K562 (cell line): ENCODE measurements around the gene UBE2H. TPM values are rescaled to one million over a fixed set of nuclear protein-coding genes. Genes with fewer than 3 reads are reported as not detected.

Experiments used
- ATAC-seq: fragments of 200-7000 bp; cut with Tn5 transposase; 3 replicates; pipeline ENCODE4 v1.9.1; 2020; ENCODE audit warnings: moderate library complexity
- BruUV-seq: library from RNA; stranded (reverse); fragments of 400-500 nt; replicated peaks from 2 replicates; lab custom pipeline; 2021; lab: Mats Ljungman, UMichigan
- CTCF ChIA-PET: fragments of 300-600 bp; formaldehyde crosslinking; extraction: SDS; loops from one replicate; lab custom pipeline; 2021; ENCODE audit warnings: low intra/inter-chr PET ratio; lab: Yijun Ruan, JAX
- POLR2A ChIA-PET: fragments of 300-600, 350-650 bp; sonication (Branson Sonifier 250); formaldehyde crosslinking; extraction: SDS; loops from one replicate; lab custom pipeline; 2021; ENCODE audit warnings: antibody characterized with exemption, inconsistent platforms; lab: Yijun Ruan, JAX
- DNase-seq, 4 experiments: peaks; one replicate each; pipeline versions ENCODE4 v3.0.0 to v3.0.0-alpha.2; 2011 to 2018; ENCODE audit warnings: low spot score in 3 of 4, mixed read lengths in 3 of 4; ENCODE audit errors: extremely low read depth in 1 of 4
- FAIRE-seq: peaks from 2 replicates; lab custom pipeline; 2011; peaks lifted over from hg19 to GRCh38; lab: Jason Lieb, UNC
- H2AFZ ChIP-seq: 2 replicates; pipeline ENCODE4 v1.6.0; 2011; ENCODE audit warnings: low read depth, low read length, control low read depth, inconsistent platforms
- H3K27ac ChIP-seq: fragments of 200-600 bp; 3 replicates; pipeline ENCODE4 v1.8.0; 2011; ENCODE audit warnings: low read depth, mild to moderate bottlenecking, control low read depth, inconsistent platforms, low read length, moderate library complexity, mixed read lengths; ENCODE audit errors: extremely low read depth
- H3K27me3 ChIP-seq, 2 experiments: fragments of 300-600 bp in 1 of 2; 2 replicates in 1 of 2; 3 replicates in 1 of 2; pipeline versions ENCODE4 v1.6.0 to v1.8.0; 2011; ENCODE audit warnings: inconsistent platforms in 2 of 2, low read length in 2 of 2, mild to moderate bottlenecking in 1 of 2, mixed read lengths in 1 of 2, moderate library complexity in 1 of 2; ENCODE audit not compliant: control insufficient read depth in 2 of 2, insufficient read depth in 2 of 2
- H3K36me3 ChIP-seq: fragments of 300-600 bp; 3 replicates; pipeline ENCODE4 v1.8.0; 2011; ENCODE audit warnings: mild to moderate bottlenecking, low read length, inconsistent platforms; ENCODE audit not compliant: control insufficient read depth, insufficient read depth
- H3K4me1 ChIP-seq, 2 experiments: fragments of 200-600 bp in 1 of 2; replicated peaks in 1 of 2; 2 replicates in 1 of 2; 3 replicates in 1 of 2; pipeline versions ENCODE4 v1.5.1 to v1.8.0; 2011; ENCODE audit warnings: inconsistent platforms in 2 of 2, low read length in 2 of 2, mild to moderate bottlenecking in 1 of 2, mixed read lengths in 1 of 2, moderate library complexity in 1 of 2; ENCODE audit not compliant: control insufficient read depth in 2 of 2, insufficient read depth in 2 of 2
- H3K4me2 ChIP-seq: 2 replicates; pipeline ENCODE4 v1.6.1; 2011; ENCODE audit warnings: low read length, control low read depth, inconsistent platforms, mixed read lengths; ENCODE audit not compliant: insufficient read depth
- H3K4me3 ChIP-seq: fragments of 200-600 bp; sonication (generic), shearing (Covaris generic); 2 replicates; pipeline ENCODE4 v1.5.1; 2016; ENCODE audit warnings: control low read depth, inconsistent platforms
- H3K79me2 ChIP-seq: fragments of 200-600 bp; 3 replicates; pipeline ENCODE4 v1.8.0; 2011; ENCODE audit warnings: low read length, inconsistent platforms; ENCODE audit not compliant: control insufficient read depth, insufficient read depth
- H3K9ac ChIP-seq, 2 experiments: 2 replicates each; pipeline versions ENCODE4 v1.6.0 to v1.6.1; 2011; ENCODE audit warnings: low read depth in 2 of 2, low read length in 2 of 2, control low read depth in 1 of 2, inconsistent platforms in 1 of 2, mild to moderate bottlenecking in 1 of 2, mixed read lengths in 1 of 2; ENCODE audit not compliant: insufficient read depth in 1 of 2
- H3K9me1 ChIP-seq: one replicate; pipeline ENCODE4 v1.6.0; 2011; ENCODE audit warnings: inconsistent platforms, mild to moderate bottlenecking, low read length, moderate library complexity; ENCODE audit not compliant: control insufficient read depth, insufficient read depth
- H3K9me3 ChIP-seq: replicated peaks from 2 replicates; pipeline ENCODE4 v1.5.1; 2011; ENCODE audit warnings: low read depth, low read length, inconsistent platforms; ENCODE audit not compliant: control insufficient read depth, insufficient read depth
- H4K20me1 ChIP-seq: replicated peaks from 2 replicates; pipeline ENCODE4 v1.6.1; 2011; ENCODE audit warnings: low read length, inconsistent platforms, mixed read lengths; ENCODE audit not compliant: control insufficient read depth, insufficient read depth
- HDAC3 ChIP-seq: fragments of 450-650 bp; IDR thresholded peaks from 2 replicates; pipeline ENCODE4 v1.6.1; 2018; ENCODE audit warnings: borderline replicate concordance, mild to moderate bottlenecking, moderate library complexity; ENCODE audit not compliant: partially characterized antibody
- SPI1 ChIP-seq: IDR thresholded peaks from 2 replicates; pipeline ENCODE4 v1.6.1; 2011; ENCODE audit warnings: low read depth, low read length, control low read depth, borderline replicate concordance
- STAT6 ChIP-seq: sonication (generic); formaldehyde crosslinking; IDR thresholded peaks from 2 replicates; pipeline ENCODE4 v1.8.1; 2023; ENCODE audit warnings: mild to moderate bottlenecking, missing genetic modification reagents
- TEAD4 ChIP-seq, 2 experiments: sonication (generic) in 1 of 2; formaldehyde crosslinking in 1 of 2; IDR thresholded peaks; 2 replicates each; pipeline versions ENCODE4 v1.6.1 to v1.8.0; 2012 to 2022; ENCODE audit warnings: borderline replicate concordance in 1 of 2, inconsistent platforms in 1 of 2, low read length in 1 of 2, mild to moderate bottlenecking in 1 of 2, missing genetic modification reagents in 1 of 2
- ZBTB40 ChIP-seq, 2 experiments: fragments of 450-650 bp in 1 of 2; sonication (generic) in 1 of 2; formaldehyde crosslinking in 1 of 2; IDR thresholded peaks; 2 replicates each; pipeline versions ENCODE4 v1.7.1 to v1.9.0; 2016 to 2022; ENCODE audit warnings: inconsistent platforms in 1 of 2, mild to moderate bottlenecking in 1 of 2, missing genetic modification reagents in 1 of 2
- WGBS: fragments of 100-300 bp; shearing (Covaris generic); methylation state at CpG from one replicate; pipeline ENCODE4 v1.1.6; 2016; ENCODE audit warnings: low coverage, mixed read lengths; ENCODE audit not compliant: insufficient coverage; ENCODE audit errors: missing lambda C conversion rate; 5-methylcytosine and 5-hydroxymethylcytosine counted together
- in situ Hi-C: fragments of 300-500 bp; cut with MboI; formaldehyde crosslinking; loops from 4 replicates; pipeline ENCODE4 v1.15.0; 2018; ENCODE audit warnings: inconsistent platforms, mixed read lengths
- intact Hi-C: fragments of 100-400 bp; cut with micrococcal nuclease; formaldehyde crosslinking; loops from 2 replicates; pipeline ENCODE4 v1.14.2; 2022
- polyA plus RNA-seq, 8 experiments: library from polyadenylated mRNA; depleted of rRNA in 4 of 8; stranded (reverse) in 5 of 8; unstranded in 3 of 8; fragments of >200 nt; fragmentation: Nextera tagmentation in 2 of 8; fragmentation: Illumina TruSeq in 1 of 8; extraction: Ambion mirVana in 2 of 8; extraction: Trizol in 1 of 8; gene quantifications; 2 replicates each; pipeline versions ENCODE4 v1.2.1 to v1.2.3, GENCODE V29; 2011 to 2014; ENCODE audit warnings: inconsistent platforms in 1 of 8, missing spikeins in 1 of 8
- total RNA-seq, 7 experiments: library from RNA; depleted of rRNA in 6 of 7; stranded (reverse); fragments of >200 nt in 6 of 7; fragmentation: Illumina TruSeq in 2 of 7; extraction: Trizol in 2 of 7; gene quantifications; 2 replicates each; pipeline versions ENCODE4 v1.2.1 to v1.2.3, GENCODE V29; 2011 to 2021; ENCODE audit warnings: low replicate concordance in 1 of 7

The UBE2H gene
- total and polyA plus RNA-seq, 9 of the 15 experiments (the other 6 are each of a cell fraction or from before 2014, with no cell fraction given) = 6.3 to 33.0 (median 13.3) TPM

GRCh38 chr7:129911790-129912189 is 41.0 kb downstream of the UBE2H start:
- H3K27me3 ChIP-seq = no peaks in the 10 kb centered on the region
- ChIA-PET CTCF (no interaction called here), POLR2A (no interaction called here)
- BruUV-seq = no TSS peak
- H3K36me3 ChIP-seq = no peaks in the 10 kb centered on the region
- no peak for DNase-seq
- no peak overlapping the region for H3K27ac ChIP-seq
- H2AFZ ChIP-seq = no peak overlapping the region
- intact Hi-C loops (no loop called here), in situ Hi-C loops (no loop called here)
- 69% methylated on average over 6 of the region's 6 CpGs for WGBS
- no peaks in the 10 kb centered on the region for H3K9me1 ChIP-seq
- H4K20me1 ChIP-seq = no peaks in the 10 kb centered on the region
- no peak for TF ChIP-seq SPI1
- no peak for TF ChIP-seq STAT6 (CRISPR knock-in tag)
- TF ChIP-seq HDAC3 = no peak
- peak; percentile 60 for TF ChIP-seq ZBTB40 (IDR thresholded peaks at IDR 0.05)
- no peak for TF ChIP-seq ZBTB40 (CRISPR knock-in tag; IDR thresholded peaks at IDR 0.05)
- no peak for TF ChIP-seq TEAD4 (IDR thresholded peaks at IDR 0.05; ENCODE audit: low read length)
- no peak for TF ChIP-seq TEAD4 (CRISPR knock-in tag; IDR thresholded peaks at IDR 0.05; ENCODE audit: borderline replicate concordance)
- no peak overlapping the region for H3K4me3 ChIP-seq
- H3K4me2 ChIP-seq = no peak overlapping the region
- FAIRE-seq = no peak
- no peak overlapping the region for H3K9ac ChIP-seq
- peaks cover 0 to 20% of the 10 kb centered on the region in 2 experiments; a peak in 2 of 5 replicates for H3K4me1 ChIP-seq
- no peak for ATAC-seq
- no peaks in the 10 kb centered on the region for H3K9me3 ChIP-seq
- H3K79me2 ChIP-seq = no peaks in the 10 kb centered on the region
